Ishikawa (cell line): Measurements from ENCODE around the gene KLB.

Experiments used
- CEBPB ChIP-seq: IDR thresholded peaks from 2 replicates; pipeline ENCODE4 v1.6.1; 2012
- EP300 ChIP-seq: IDR thresholded peaks from 2 replicates; pipeline ENCODE4 v1.6.1; 2012; ENCODE audit warnings: borderline replicate concordance
- FOXM1 ChIP-seq: IDR thresholded peaks from 2 replicates; pipeline ENCODE4 v1.6.1; 2012; ENCODE audit warnings: low read depth, borderline replicate concordance
- REST ChIP-seq: IDR thresholded peaks from 2 replicates; pipeline ENCODE4 v1.6.1; 2012; ENCODE audit warnings: low read depth, mild to moderate bottlenecking
- TAF1 ChIP-seq: IDR thresholded peaks from 2 replicates; pipeline ENCODE4 v1.6.1; 2012; ENCODE audit warnings: low read depth, mild to moderate bottlenecking
- YY1 ChIP-seq: IDR thresholded peaks from 2 replicates; pipeline ENCODE4 v1.6.1; 2012; ENCODE audit warnings: low read depth
- TF ChIP-seq, protein P1 (sequence below): IDR thresholded peaks from 2 replicates; pipeline ENCODE4 v1.6.1; 2012

- TF ChIP-seq, protein P1, sequence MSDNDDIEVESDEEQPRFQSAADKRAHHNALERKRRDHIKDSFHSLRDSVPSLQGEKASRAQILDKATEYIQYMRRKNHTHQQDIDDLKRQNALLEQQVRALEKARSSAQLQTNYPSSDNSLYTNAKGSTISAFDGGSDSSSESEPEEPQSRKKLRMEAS = no peak
- TF ChIP-seq FOXM1 (no peak), EP300 (no peak), REST (no peak), TAF1 (no peak), YY1 (no peak), CEBPB (no peak)
Observed at GRCh38 chr4:39441593-39441992, 34.9 kb downstream of the KLB start.
